CD4-positive, CD25-positive, alpha-beta regulatory T cell (primary cell): Measurements from ENCODE around the gene SORL1. TPM values are rescaled to one million over a fixed set of nuclear protein-coding genes. Genes with fewer than 3 reads are reported as not detected.
A peak's percentile ranks its signal among the peaks of the same experiment; 100 is the strongest.

Source experiments
- ATAC-seq, 2 donors: fragments of 150-1000 bp; cut with Tn5 transposase; one replicate each; pipeline ENCODE4 v1.10.0; 2021; ENCODE audit warnings: low read depth in 2 of 2, moderate number of reproducible peaks in 2 of 2, moderate library complexity in 1 of 2
- DNase-seq, 3 donors: peaks; one replicate each; pipeline versions ENCODE4 v3.0.0 to v3.0.0-alpha.2; 2012 to 2022; ENCODE audit warnings: mixed read lengths in 1 of 3
- H3K27ac ChIP-seq: one replicate; pipeline ENCODE4 v1.7.0; 2013; ENCODE audit warnings: mild to moderate bottlenecking, low read length; ENCODE audit not compliant: insufficient read depth, poor library complexity, severe bottlenecking
- H3K27me3 ChIP-seq: one replicate; pipeline ENCODE4 v1.7.0; 2013; ENCODE audit warnings: low read length; ENCODE audit not compliant: control insufficient read depth, insufficient read depth
- H3K36me3 ChIP-seq: one replicate; pipeline ENCODE4 v1.7.0; 2013; ENCODE audit warnings: mild to moderate bottlenecking, low read length, moderate library complexity; ENCODE audit not compliant: control insufficient read depth, insufficient read depth
- H3K4me1 ChIP-seq: 2 replicates; pipeline ENCODE4 v1.7.0; 2013; ENCODE audit warnings: mild to moderate bottlenecking, low read length; ENCODE audit not compliant: insufficient read depth, control insufficient read depth, poor library complexity, severe bottlenecking
- H3K4me3 ChIP-seq: one replicate; pipeline ENCODE4 v1.7.0; 2013; ENCODE audit warnings: low read depth, mild to moderate bottlenecking, low read length, moderate library complexity
- H3K9me3 ChIP-seq, 2 experiments: 1 replicate in 1 of 2; 2 replicates in 1 of 2; pipeline ENCODE4 v1.7.0; 2013; ENCODE audit warnings: low read length in 2 of 2, mild to moderate bottlenecking in 1 of 2, moderate library complexity in 1 of 2; ENCODE audit not compliant: control insufficient read depth in 2 of 2
- H3K27ac Mint-ChIP-seq, 3 donors: one replicate each; pipeline ENCODE4 v1.8.0; 2020 to 2022; ENCODE audit warnings: mild to moderate bottlenecking in 3 of 3, mixed read lengths in 3 of 3, moderate library complexity in 2 of 3
- H3K27me3 Mint-ChIP-seq: one replicate; pipeline ENCODE4 v1.8.0; 2022; ENCODE audit warnings: mild to moderate bottlenecking, mixed read lengths
- H3K36me3 Mint-ChIP-seq: one replicate; pipeline ENCODE4 v1.8.0; 2020; ENCODE audit warnings: mixed read lengths
- H3K4me1 Mint-ChIP-seq, 4 donors: one replicate each; pipeline ENCODE4 v1.8.0; 2020 to 2022; ENCODE audit warnings: mixed read lengths in 4 of 4, mild to moderate bottlenecking in 1 of 4
- H3K4me3 Mint-ChIP-seq, 4 donors: one replicate each; pipeline ENCODE4 v1.8.0; 2020 to 2022; ENCODE audit warnings: mild to moderate bottlenecking in 4 of 4, mixed read lengths in 4 of 4, moderate library complexity in 3 of 4
- H3K9me3 Mint-ChIP-seq, 7 donors: one replicate each; pipeline ENCODE4 v1.8.0; 2020 to 2022; ENCODE audit warnings: mixed read lengths in 7 of 7, mild to moderate bottlenecking in 3 of 7, moderate library complexity in 2 of 7
- polyA plus RNA-seq, 4 donors: library from polyadenylated mRNA; unstranded; fragments of 300-500 nt; fragmentation: Illumina TruSeq; gene quantifications; one replicate each; pipeline ENCODE4 v1.2.3, GENCODE V29; 2021
- total RNA-seq: library from RNA; stranded (reverse); gene quantifications from one replicate; pipeline ENCODE4 v1.2.3, GENCODE V29; 2022

The SORL1 gene
- total and polyA plus RNA-seq, 5 donors from 2014 or later: 143 to 441 (median 168) TPM

- Histone ChIP-seq H3K4me1 (no peaks in the 10 kb centered on the region), H3K27me3 (no peaks in the 10 kb centered on the region), H3K9me3 (no peaks in the 10 kb centered on the region), H3K27ac (no peak overlapping the region), H3K36me3 (peaks cover 85% of the 10 kb centered on the region), H3K4me3 (no peak overlapping the region)
- Mint-ChIP-seq H3K9me3 (no peaks in the 10 kb centered on the region), H3K27me3 (no peaks in the 10 kb centered on the region), H3K36me3 (peaks cover 47% of the 10 kb centered on the region), H3K4me1 (peaks cover 26 to 55% (median 38%) of the 10 kb centered on the region in 4 donors), H3K4me3 (no peak overlapping the region), H3K27ac (peak overlapping the region in 2 of 3 donors; percentile 42 to 82)
- DNase-seq (peak in 1 of 3 donors; percentile 36), ATAC-seq (peak; percentile 47 to 64)
Observed at GRCh38 chr11:121538054-121538453, 85.9 kb downstream of the SORL1 start.

DNA sequence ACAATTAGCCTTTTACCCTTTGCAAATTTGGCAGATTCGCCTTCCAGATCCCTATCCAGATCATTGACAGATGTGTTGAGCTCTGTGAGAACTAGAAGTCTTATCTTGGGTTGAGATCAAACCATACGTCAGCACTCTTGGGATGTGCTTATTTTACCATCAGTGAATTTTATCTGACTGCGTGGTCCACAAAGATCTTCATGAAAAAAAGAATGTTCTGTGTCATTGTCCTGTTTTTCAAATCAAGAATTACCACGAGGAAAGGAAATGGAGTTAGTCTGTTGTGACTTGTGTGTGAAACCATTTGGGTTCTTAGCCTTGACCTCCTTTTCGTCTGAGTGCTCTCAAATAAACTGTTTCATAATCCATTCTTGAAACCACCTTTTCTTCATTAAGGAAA, 86.9 kb downstream of the SORL1 start:
- peaks cover 56% of the 10 kb centered on the region for H3K36me3 Mint-ChIP-seq
- Histone ChIP-seq H3K27me3 (no peaks in the 10 kb centered on the region), H3K9me3 (no peaks in the 10 kb centered on the region), H3K36me3 (peaks cover 84% of the 10 kb centered on the region), H3K27ac (no peak overlapping the region), H3K4me1 (peaks cover 3% of the 10 kb centered on the region), H3K4me3 (no peak overlapping the region)
- DNase-seq (no peak), ATAC-seq (no peak)
- H3K9me3 Mint-ChIP-seq: no peaks in the 10 kb centered on the region
- H3K27me3 Mint-ChIP-seq: no peaks in the 10 kb centered on the region
- peak overlapping the region in 2 of 3 donors; percentile 8 to 83 for H3K27ac Mint-ChIP-seq
- H3K4me1 Mint-ChIP-seq: peaks cover 27 to 57% (median 41%) of the 10 kb centered on the region in 4 donors
- H3K4me3 Mint-ChIP-seq: no peak overlapping the region

DNA sequence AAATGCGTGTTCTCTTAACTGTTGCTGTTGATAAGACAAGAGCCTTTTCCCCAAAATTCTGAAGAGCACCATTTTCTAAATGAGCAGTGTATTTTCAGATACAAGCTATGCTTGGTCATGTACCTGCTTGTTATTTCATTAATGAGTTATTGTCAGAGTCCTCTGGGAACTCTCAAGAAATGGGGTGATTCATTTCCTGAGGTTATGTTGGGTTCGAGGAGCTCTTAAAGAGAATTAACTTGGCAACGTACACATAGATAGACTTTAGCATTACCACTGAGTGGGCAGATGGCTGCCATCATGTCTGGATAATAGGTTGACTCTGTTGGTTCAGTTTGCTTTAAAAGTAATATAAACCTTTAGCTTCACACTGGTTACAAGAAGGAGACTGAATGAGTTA, 88.5 kb downstream of the SORL1 start:
- H3K4me1 Mint-ChIP-seq: peaks cover 37 to 62% (median 49%) of the 10 kb centered on the region in 4 donors
- no peaks in the 10 kb centered on the region for H3K9me3 Mint-ChIP-seq
- H3K4me1 ChIP-seq: peaks cover 16% of the 10 kb centered on the region
- H3K27ac ChIP-seq: no peak overlapping the region
- H3K27me3 ChIP-seq: no peaks in the 10 kb centered on the region
- DNase-seq (no peak), ATAC-seq (no peak)
- peaks cover 59% of the 10 kb centered on the region for H3K36me3 Mint-ChIP-seq
- peak overlapping the region in 1 of 3 donors; percentile 70 for H3K27ac Mint-ChIP-seq
- H3K4me3 ChIP-seq: no peak overlapping the region
- no peak overlapping the region for H3K4me3 Mint-ChIP-seq
- peaks cover 85% of the 10 kb centered on the region for H3K36me3 ChIP-seq
- no peaks in the 10 kb centered on the region for H3K27me3 Mint-ChIP-seq
- H3K9me3 ChIP-seq: no peaks in the 10 kb centered on the region

GRCh38 chr11:121543836-121544380, 91.8 kb downstream of the SORL1 start:
- Mint-ChIP-seq H3K36me3 (peaks cover 64% of the 10 kb centered on the region), H3K4me1 (peaks cover 33 to 45% (median 43%) of the 10 kb centered on the region in 4 donors), H3K27ac (peak overlapping the region; percentile 5 to 77 (median 39)), H3K27me3 (no peaks in the 10 kb centered on the region), H3K4me3 (peak overlapping the region in 1 of 4 donors; percentile 64), H3K9me3 (peaks cover 0 to 1% (median 0%) of the 10 kb centered on the region in 7 donors)
- peaks cover 90% of the 10 kb centered on the region for H3K36me3 ChIP-seq
- no peaks in the 10 kb centered on the region for H3K27me3 ChIP-seq
- no peaks in the 10 kb centered on the region for H3K9me3 ChIP-seq
- H3K27ac ChIP-seq: no peak overlapping the region
- ATAC-seq (no peak), DNase-seq (no peak)
- peaks cover 16% of the 10 kb centered on the region for H3K4me1 ChIP-seq
- no peak overlapping the region for H3K4me3 ChIP-seq

GRCh38 chr11:121544956-121545355, 92.8 kb downstream of the SORL1 start:
- H3K9me3 Mint-ChIP-seq: peaks cover 0 to 1% (median 0%) of the 10 kb centered on the region in 7 donors
- H3K27ac Mint-ChIP-seq: peak overlapping the region; percentile 81 to 94 (median 92)
- ATAC-seq (peak; percentile 79 to 87), DNase-seq (peak in 2 of 3 donors; percentile 10 to 63)
- Histone ChIP-seq H3K9me3 (no peaks in the 10 kb centered on the region), H3K4me1 (peaks cover 16% of the 10 kb centered on the region), H3K27me3 (no peaks in the 10 kb centered on the region), H3K27ac (no peak overlapping the region), H3K36me3 (peaks cover 94% of the 10 kb centered on the region), H3K4me3 (no peak overlapping the region)
- no peaks in the 10 kb centered on the region for H3K27me3 Mint-ChIP-seq
- H3K4me1 Mint-ChIP-seq: peaks cover 33 to 41% (median 39%) of the 10 kb centered on the region in 4 donors
- peaks cover 63% of the 10 kb centered on the region for H3K36me3 Mint-ChIP-seq
- peak overlapping the region in 1 of 4 donors; percentile 52 for H3K4me3 Mint-ChIP-seq

GRCh38 chr11:121547574-121547973, 95.5 kb downstream of the SORL1 start:
- Histone ChIP-seq H3K4me3 (no peak overlapping the region), H3K27ac (no peak overlapping the region), H3K36me3 (peaks cover 95% of the 10 kb centered on the region), H3K4me1 (peaks cover 16% of the 10 kb centered on the region), H3K27me3 (no peaks in the 10 kb centered on the region), H3K9me3 (no peaks in the 10 kb centered on the region)
- Mint-ChIP-seq H3K4me1 (peaks cover 26 to 44% (median 41%) of the 10 kb centered on the region in 4 donors), H3K4me3 (peak overlapping the region in 1 of 4 donors; percentile 22), H3K36me3 (peaks cover 64% of the 10 kb centered on the region), H3K27me3 (no peaks in the 10 kb centered on the region), H3K27ac (peak overlapping the region in 2 of 3 donors; percentile 52 to 81), H3K9me3 (peaks cover 0 to 1% (median 0%) of the 10 kb centered on the region in 7 donors)
- ATAC-seq (no peak), DNase-seq (no peak)

DNA sequence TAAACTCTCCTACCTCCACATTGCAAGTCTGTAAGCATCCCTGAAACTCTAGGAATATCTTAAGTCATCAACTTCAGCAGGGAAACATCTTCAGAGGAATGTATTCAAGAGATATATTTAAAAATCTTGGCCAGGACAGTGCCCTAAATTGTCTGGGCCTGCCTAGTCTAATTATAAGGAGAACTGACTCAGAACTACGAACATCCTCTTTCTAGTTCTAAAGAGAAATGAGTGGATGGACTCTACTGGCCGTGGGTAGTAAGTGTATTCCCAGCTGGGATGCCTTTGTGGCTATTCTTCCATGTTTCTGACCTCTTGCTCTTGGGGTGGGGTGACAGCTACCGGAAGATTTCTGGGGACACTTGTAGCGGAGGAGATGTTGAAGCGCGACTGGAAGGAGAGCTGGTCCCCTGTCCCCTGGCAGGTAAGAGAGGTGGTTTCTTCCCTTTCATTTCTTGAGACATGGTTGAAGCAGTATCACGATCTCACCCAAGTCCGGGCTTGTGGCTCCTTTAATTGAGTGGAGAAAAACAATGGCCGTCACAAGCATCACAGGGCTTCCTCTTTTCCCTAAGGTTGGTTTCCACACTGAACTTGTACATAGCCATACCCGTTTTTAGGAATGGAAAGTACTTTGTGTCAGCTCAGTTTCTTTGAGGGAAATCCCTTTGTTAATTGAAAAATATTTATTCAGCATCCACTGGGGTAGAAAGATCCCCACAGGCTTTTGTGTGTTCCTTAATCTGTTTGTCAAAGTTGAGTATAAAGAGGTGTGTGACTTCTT, 98.3 kb downstream of the SORL1 start:
- H3K4me1 Mint-ChIP-seq: peaks cover 14 to 27% (median 25%) of the 10 kb centered on the region in 4 donors
- Histone ChIP-seq H3K36me3 (peaks cover 100% of the 10 kb centered on the region), H3K27ac (no peak overlapping the region), H3K4me1 (no peaks in the 10 kb centered on the region), H3K4me3 (no peak overlapping the region), H3K9me3 (no peaks in the 10 kb centered on the region), H3K27me3 (no peaks in the 10 kb centered on the region)
- peaks cover 0 to 1% (median 0%) of the 10 kb centered on the region in 7 donors for H3K9me3 Mint-ChIP-seq
- no peak overlapping the region for H3K4me3 Mint-ChIP-seq
- peak overlapping the region in 2 of 3 donors; percentile 5 to 13 for H3K27ac Mint-ChIP-seq
- H3K27me3 Mint-ChIP-seq: no peaks in the 10 kb centered on the region
- H3K36me3 Mint-ChIP-seq: peaks cover 62% of the 10 kb centered on the region
- ATAC-seq: no peak
- DNase-seq: no peak
